Trophoblast cell (in vitro differentiated cells and primary cell): Measurements from ENCODE around the gene LRFN4.

ENCODE experiments used
- DNase-seq, 2 donors: peaks; one replicate each; pipeline ENCODE4 v3.0.0-alpha.2; 2016
- H2AFZ ChIP-seq: 2 replicates; pipeline ENCODE4 v1.6.1; 2013; ENCODE audit warnings: low read length, moderate library complexity, mild to moderate bottlenecking; ENCODE audit not compliant: insufficient read depth, poor library complexity
- H2AK5ac ChIP-seq: 2 replicates; pipeline ENCODE4 v1.6.1; 2013; ENCODE audit warnings: mild to moderate bottlenecking, low read length
- H2BK120ac ChIP-seq: 2 replicates; pipeline ENCODE4 v1.6.1; 2013; ENCODE audit warnings: low read length, mild to moderate bottlenecking, moderate library complexity; ENCODE audit not compliant: insufficient read depth, poor library complexity
- H2BK12ac ChIP-seq: 2 replicates; pipeline ENCODE4 v1.6.1; 2013; ENCODE audit warnings: mild to moderate bottlenecking, low read length, moderate library complexity
- H2BK5ac ChIP-seq: 2 replicates; pipeline ENCODE4 v1.6.1; 2013; ENCODE audit warnings: low read length, low read depth, moderate library complexity, mild to moderate bottlenecking; ENCODE audit not compliant: poor library complexity
- H3K14ac ChIP-seq: 2 replicates; pipeline ENCODE4 v1.6.1; 2013; ENCODE audit warnings: mild to moderate bottlenecking, low read length
- H3K18ac ChIP-seq: 2 replicates; pipeline ENCODE4 v1.6.1; 2013; ENCODE audit warnings: mild to moderate bottlenecking, low read length
- H3K23ac ChIP-seq: 2 replicates; pipeline ENCODE4 v1.6.1; 2013; ENCODE audit warnings: low read length
- H3K27ac ChIP-seq: 2 replicates; pipeline ENCODE4 v1.5.1; 2013; ENCODE audit warnings: low read depth, mild to moderate bottlenecking, inconsistent platforms, low read length, moderate library complexity
- H3K27me3 ChIP-seq: 2 replicates; pipeline ENCODE4 v1.6.1; 2013; ENCODE audit warnings: inconsistent platforms, mild to moderate bottlenecking, low read length, moderate library complexity; ENCODE audit not compliant: insufficient read depth
- H3K36me3 ChIP-seq, 2 experiments: 1 replicate in 1 of 2; 2 replicates in 1 of 2; pipeline ENCODE4 v1.6.1; 2013; ENCODE audit warnings: low read length in 2 of 2, mild to moderate bottlenecking in 2 of 2, moderate library complexity in 1 of 2; ENCODE audit not compliant: insufficient read depth in 2 of 2, control insufficient read depth in 1 of 2
- H3K4ac ChIP-seq: 2 replicates; pipeline ENCODE4 v1.6.1; 2013; ENCODE audit warnings: low read depth, mild to moderate bottlenecking, low read length, moderate library complexity
- H3K4me1 ChIP-seq, 2 experiments: 1 replicate in 1 of 2; 2 replicates in 1 of 2; pipeline ENCODE4 v1.6.1; 2013; ENCODE audit warnings: low read length in 2 of 2, mild to moderate bottlenecking in 2 of 2, moderate library complexity in 1 of 2; ENCODE audit not compliant: insufficient read depth in 2 of 2, control insufficient read depth in 1 of 2
- H3K4me2 ChIP-seq: 2 replicates; pipeline ENCODE4 v1.6.1; 2013; ENCODE audit warnings: inconsistent platforms, mild to moderate bottlenecking, low read length, moderate library complexity
- H3K4me3 ChIP-seq: 2 replicates; pipeline ENCODE4 v1.5.1; 2013; ENCODE audit warnings: mild to moderate bottlenecking, low read depth, low read length, inconsistent platforms
- H3K79me1 ChIP-seq: one replicate; pipeline ENCODE4 v1.6.1; 2013; ENCODE audit warnings: low read length
- H3K79me2 ChIP-seq: 2 replicates; pipeline ENCODE4 v1.6.1; 2013; ENCODE audit warnings: low read length, mild to moderate bottlenecking; ENCODE audit not compliant: control insufficient read depth, insufficient read depth, poor library complexity
- H3K9ac ChIP-seq: 2 replicates; pipeline ENCODE4 v1.6.1; 2013; ENCODE audit warnings: mild to moderate bottlenecking, low read length
- H3K9me3 ChIP-seq: 2 replicates; pipeline ENCODE4 v1.6.1; 2013; ENCODE audit warnings: low read depth, mild to moderate bottlenecking, control low read depth, inconsistent platforms, low read length; ENCODE audit not compliant: insufficient read depth
- H4K12ac ChIP-seq: 2 replicates; pipeline ENCODE4 v1.6.1; 2013; ENCODE audit warnings: low read depth, mild to moderate bottlenecking, low read length, moderate library complexity
- H4K8ac ChIP-seq: 2 replicates; pipeline ENCODE4 v1.6.1; 2013; ENCODE audit warnings: low read depth, mild to moderate bottlenecking, low read length, moderate library complexity
- H4K91ac ChIP-seq: one replicate; pipeline ENCODE4 v1.6.1; 2013; ENCODE audit warnings: low read depth, mild to moderate bottlenecking, low read length, moderate library complexity
- WGBS: extraction: QIAGEN DNeasy Blood & Tissue Kit; methylation state at CpG from one replicate; pipeline ENCODE4 v1.1.7; 2013; ENCODE audit warnings: missing lambda C conversion rate; ENCODE audit not compliant: insufficient read length, insufficient coverage; ENCODE audit errors: extremely low coverage; 5-methylcytosine and 5-hydroxymethylcytosine counted together

LRFN4 gene

DNA sequence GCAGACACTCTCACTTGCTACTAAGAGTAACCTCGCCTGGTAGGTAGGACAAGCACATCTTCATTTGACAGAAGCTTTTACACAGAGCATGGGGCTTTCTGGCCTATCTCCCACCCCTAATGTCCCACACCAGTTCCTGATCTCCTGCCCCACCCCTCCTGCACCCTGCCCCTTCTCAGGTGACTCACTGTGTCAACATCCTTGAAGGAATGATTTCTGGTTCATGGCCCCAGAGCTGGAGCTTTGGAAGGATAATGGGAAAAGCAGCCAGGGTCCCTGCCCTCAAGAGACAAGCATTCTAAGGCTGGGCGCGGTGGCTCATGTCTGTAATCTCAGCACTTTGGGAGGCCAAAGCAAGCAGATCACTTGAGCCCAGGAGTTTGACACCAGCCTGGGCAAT, 47.2 kb downstream of the LRFN4 start:
- Histone ChIP-seq H3K27me3 (no peaks in the 10 kb centered on the region), H3K79me2 (no peaks in the 10 kb centered on the region), H3K27ac (no peak overlapping the region), H2BK5ac (no peak overlapping the region), H3K18ac (no peak overlapping the region), H3K36me3 (no peaks in the 10 kb centered on the region), H3K14ac (no peak overlapping the region), H3K79me1 (no peaks in the 10 kb centered on the region), H3K4me2 (no peak overlapping the region), H3K4me1 (peaks cover 13 to 18% of the 10 kb centered on the region in 2 experiments), H3K23ac (no peak overlapping the region), H3K9me3 (no peaks in the 10 kb centered on the region), H4K8ac (no peak overlapping the region), H3K4ac (no peak overlapping the region), H2BK120ac (no peak overlapping the region), H2AFZ (no peak overlapping the region), H4K91ac (no peak overlapping the region), H2AK5ac (no peak overlapping the region), H4K12ac (no peak overlapping the region), H3K4me3 (no peak overlapping the region), H3K9ac (no peak overlapping the region), H2BK12ac (no peak overlapping the region)
- no peak for DNase-seq
- WGBS = no CpG with 5 or more reads among the region's 3 CpGs

- no peaks in the 10 kb centered on the region for H3K79me1 ChIP-seq
- H4K91ac ChIP-seq = no peak overlapping the region
- no peak overlapping the region for H3K27ac ChIP-seq
- no peak overlapping the region for H4K8ac ChIP-seq
- no peak overlapping the region for H2BK12ac ChIP-seq
- H3K14ac ChIP-seq = no peak overlapping the region
- no peak overlapping the region for H3K4ac ChIP-seq
- H3K79me2 ChIP-seq = no peaks in the 10 kb centered on the region
- no peak overlapping the region for H3K18ac ChIP-seq
- no CpG with 5 or more reads among the region's 6 CpGs for WGBS
- no peaks in the 10 kb centered on the region for H3K36me3 ChIP-seq
- no peak overlapping the region for H3K4me3 ChIP-seq
- H2BK120ac ChIP-seq = no peak overlapping the region
- no peak overlapping the region for H3K9ac ChIP-seq
- no peak overlapping the region for H4K12ac ChIP-seq
- H3K23ac ChIP-seq = no peak overlapping the region
- no peak overlapping the region for H3K4me2 ChIP-seq
- no peak for DNase-seq
- H2AK5ac ChIP-seq = no peak overlapping the region
- no peaks in the 10 kb centered on the region for H3K9me3 ChIP-seq
- peaks cover 13 to 18% of the 10 kb centered on the region in 2 experiments for H3K4me1 ChIP-seq
- H3K27me3 ChIP-seq = no peaks in the 10 kb centered on the region
- no peak overlapping the region for H2BK5ac ChIP-seq
- no peak overlapping the region for H2AFZ ChIP-seq
Observed at GRCh38 chr11:66904561-66904960, 47.7 kb downstream of the LRFN4 start.

DNA sequence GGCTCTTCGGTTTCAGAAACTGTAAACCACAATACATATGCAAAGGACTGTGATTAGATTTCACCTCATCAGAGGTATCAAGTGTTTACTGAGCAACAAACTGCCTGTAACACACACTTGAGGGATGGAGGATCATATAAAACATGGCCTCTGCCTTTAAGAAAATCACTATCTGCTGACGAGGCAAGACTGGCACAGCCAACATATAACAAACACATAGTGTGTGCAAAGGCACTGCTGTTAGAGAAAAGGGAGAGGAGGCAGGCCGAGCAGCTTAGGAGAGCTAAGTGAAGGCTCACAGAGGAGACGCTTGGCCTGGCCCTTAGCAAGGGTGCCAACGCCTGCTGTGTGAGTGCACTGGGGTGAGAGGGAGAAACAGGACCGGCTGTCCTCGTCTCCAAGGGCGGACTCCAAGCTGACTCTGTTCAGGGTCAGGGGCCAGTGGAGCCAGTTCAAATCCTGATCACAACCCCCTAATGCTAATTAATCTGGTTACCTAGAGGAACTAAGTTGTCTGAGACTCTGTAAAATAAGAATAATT, 48.2 kb downstream of the LRFN4 start:
- H2AFZ ChIP-seq = no peak overlapping the region
- no peak overlapping the region for H3K4me3 ChIP-seq
- no peak overlapping the region for H4K91ac ChIP-seq
- no peak overlapping the region for H3K23ac ChIP-seq
- DNase-seq = no peak
- no peaks in the 10 kb centered on the region for H3K9me3 ChIP-seq
- H3K14ac ChIP-seq = no peak overlapping the region
- no peak overlapping the region for H2BK120ac ChIP-seq
- H3K4me1 ChIP-seq = peaks cover 13 to 18% of the 10 kb centered on the region in 2 experiments
- H3K4ac ChIP-seq = no peak overlapping the region
- WGBS = no CpG with 5 or more reads among the region's 8 CpGs
- no peak overlapping the region for H3K18ac ChIP-seq
- no peak overlapping the region for H2AK5ac ChIP-seq
- H2BK5ac ChIP-seq = no peak overlapping the region
- no peaks in the 10 kb centered on the region for H3K79me1 ChIP-seq
- H3K4me2 ChIP-seq = no peak overlapping the region
- no peak overlapping the region for H4K12ac ChIP-seq
- no peak overlapping the region for H3K27ac ChIP-seq
- no peaks in the 10 kb centered on the region for H3K27me3 ChIP-seq
- H3K36me3 ChIP-seq = no peaks in the 10 kb centered on the region
- no peaks in the 10 kb centered on the region for H3K79me2 ChIP-seq
- H4K8ac ChIP-seq = no peak overlapping the region
- H3K9ac ChIP-seq = no peak overlapping the region
- H2BK12ac ChIP-seq = no peak overlapping the region

- H3K9ac ChIP-seq = no peak overlapping the region
- H3K4ac ChIP-seq = no peak overlapping the region
- H2AFZ ChIP-seq = no peak overlapping the region
- no peak overlapping the region for H2BK120ac ChIP-seq
- no peaks in the 10 kb centered on the region for H3K79me1 ChIP-seq
- H2BK12ac ChIP-seq = no peak overlapping the region
- no peaks in the 10 kb centered on the region for H3K36me3 ChIP-seq
- H4K91ac ChIP-seq = no peak overlapping the region
- no CpG with 5 or more reads among the region's 4 CpGs for WGBS
- H3K27ac ChIP-seq = no peak overlapping the region
- no peak overlapping the region for H4K8ac ChIP-seq
- no peak overlapping the region for H3K18ac ChIP-seq
- no peak overlapping the region for H2BK5ac ChIP-seq
- no peak overlapping the region for H2AK5ac ChIP-seq
- H3K23ac ChIP-seq = no peak overlapping the region
- no peak overlapping the region for H3K14ac ChIP-seq
- no peaks in the 10 kb centered on the region for H3K9me3 ChIP-seq
- DNase-seq = no peak
- no peak overlapping the region for H4K12ac ChIP-seq
- H3K27me3 ChIP-seq = no peaks in the 10 kb centered on the region
- no peaks in the 10 kb centered on the region for H3K79me2 ChIP-seq
- H3K4me2 ChIP-seq = no peak overlapping the region
- H3K4me3 ChIP-seq = no peak overlapping the region
- H3K4me1 ChIP-seq = peaks cover 13 to 18% of the 10 kb centered on the region in 2 experiments
Observed at GRCh38 chr11:66905631-66906030, 48.8 kb downstream of the LRFN4 start.
